Stimulated activated CD8-positive, alpha-beta memory T cell treated with anti-CD3 and anti-CD28 coated beads, Interleukin-15, amount 100 ng/mL, for 4 hours (primary cell): ENCODE data around the gene GRID1.

ENCODE experiments used
- DNase-seq, 2 donors: peaks; one replicate each; pipeline ENCODE4 v3.0.0-alpha.2; 2020; ENCODE audit warnings: low read depth in 2 of 2

The GRID1 gene

GRCh38 chr10:86062198-86062550 is 304.4 kb downstream of the GRID1 start:
- no peak for DNase-seq

- DNase-seq = no peak
Measured at GRCh38 chr10:86061278-86062197, 305.1 kb downstream of the GRID1 start.

GRCh38 chr10:86060386-86061277 is 306.0 kb downstream of the GRID1 start:
- no peak for DNase-seq

GRCh38 chr10:86059892-86060291 is 306.7 kb downstream of the GRID1 start:
- no peak for DNase-seq

GRCh38 chr10:86058964-86059363 is 307.6 kb downstream of the GRID1 start:
- no peak for DNase-seq

GRCh38 chr10:86057708-86058107 is 308.9 kb downstream of the GRID1 start:
- no peak for DNase-seq

GRCh38 chr10:86056672-86057071 is 309.9 kb downstream of the GRID1 start:
- no peak for DNase-seq

GRCh38 chr10:86055928-86056327 is 310.7 kb downstream of the GRID1 start:
- no peak for DNase-seq

- no peak for DNase-seq
Measured at GRCh38 chr10:86053675-86054074, 312.9 kb downstream of the GRID1 start.

- DNase-seq = no peak
Measured at GRCh38 chr10:86051586-86051985, 315.0 kb downstream of the GRID1 start.

GRCh38 chr10:86049442-86049841 is 317.2 kb downstream of the GRID1 start:
- no peak for DNase-seq

GRCh38 chr10:86048973-86049372 is 317.6 kb downstream of the GRID1 start:
- no peak for DNase-seq

- no peak for DNase-seq
Measured at GRCh38 chr10:86048571-86048970, 318.0 kb downstream of the GRID1 start.

- no peak for DNase-seq
Measured at GRCh38 chr10:86047588-86047987, 319.0 kb downstream of the GRID1 start.

- no peak for DNase-seq
Measured at GRCh38 chr10:86046845-86047460, 319.6 kb downstream of the GRID1 start.

- DNase-seq = no peak
Measured at GRCh38 chr10:86045896-86046295, 320.7 kb downstream of the GRID1 start.

- no peak for DNase-seq
Measured at GRCh38 chr10:86044029-86044428, 322.6 kb downstream of the GRID1 start.

GRCh38 chr10:86043236-86043635 is 323.4 kb downstream of the GRID1 start:
- DNase-seq = no peak

- DNase-seq = no peak
Measured at GRCh38 chr10:86042161-86042560, 324.4 kb downstream of the GRID1 start.

GRCh38 chr10:86041116-86041515 is 325.5 kb downstream of the GRID1 start:
- no peak for DNase-seq

GRCh38 chr10:86038371-86038770 is 328.2 kb downstream of the GRID1 start:
- DNase-seq = no peak

- DNase-seq = no peak
Measured at GRCh38 chr10:86037096-86037495, 329.5 kb downstream of the GRID1 start.

- DNase-seq = no peak
Measured at GRCh38 chr10:86036544-86036831, 330.1 kb downstream of the GRID1 start.
